HepG2 (cell line): ENCODE measurements around the gene GNAI2. TPM values are rescaled to one million over a fixed set of nuclear protein-coding genes. Genes with fewer than 3 reads are reported as not detected.

ENCODE experiments used
- BRCA1 ChIP-seq: sonication (generic); formaldehyde crosslinking; IDR thresholded peaks from 2 replicates; pipeline ENCODE4 v1.4.0; 2020; ENCODE audit warnings: missing genetic modification reagents
- BRF2 ChIP-seq: sonication (generic); formaldehyde crosslinking; IDR thresholded peaks from 2 replicates; pipeline ENCODE4 v1.8.1; 2022; ENCODE audit warnings: mild to moderate bottlenecking, missing genetic modification reagents
- FIP1L1 ChIP-seq: fragments of 200-400 bp; formaldehyde crosslinking; IDR thresholded peaks from 2 replicates; pipeline ENCODE4 v1.6.1; 2018; ENCODE audit warnings: low read depth, mild to moderate bottlenecking, low read length, moderate library complexity, borderline replicate concordance; ENCODE audit not compliant: insufficient read depth
- MBNL3 ChIP-seq: fragments of 250-450 bp; sonication (Bioruptor Pico); conservative IDR thresholded peaks from 2 replicates; pipeline ENCODE4 v1.8.0; 2022; ENCODE audit warnings: mild to moderate bottlenecking, inconsistent platforms
- MTA3 ChIP-seq: sonication (generic); formaldehyde crosslinking; IDR thresholded peaks from 2 replicates; pipeline ENCODE4 v1.4.0; 2020; ENCODE audit warnings: missing genetic modification reagents
- NFKB2 ChIP-seq: sonication (generic); formaldehyde crosslinking; IDR thresholded peaks from 2 replicates; pipeline ENCODE4 v1.4.0; 2020; ENCODE audit warnings: missing genetic modification reagents, borderline replicate concordance
- PLSCR1 ChIP-seq: sonication (generic); formaldehyde crosslinking; IDR thresholded peaks from 2 replicates; pipeline ENCODE4 v1.5.0; 2020; ENCODE audit warnings: missing genetic modification reagents, mild to moderate bottlenecking, borderline replicate concordance
- REL ChIP-seq: sonication (generic); formaldehyde crosslinking; conservative IDR thresholded peaks from 2 replicates; pipeline ENCODE4 v1.8.0; 2022; ENCODE audit warnings: mild to moderate bottlenecking, missing genetic modification reagents, moderate library complexity
- ZBTB7A ChIP-seq: sonication (generic); formaldehyde crosslinking; IDR thresholded peaks from 2 replicates; pipeline ENCODE4 v1.8.0; 2022; ENCODE audit warnings: mild to moderate bottlenecking, missing genetic modification reagents
- ZNF256 ChIP-seq: sonication (generic); formaldehyde crosslinking; conservative IDR thresholded peaks from 2 replicates; pipeline ENCODE4 v1.4.0; 2020; ENCODE audit warnings: missing genetic modification reagents
- ZNF30 ChIP-seq: sonication (generic); formaldehyde crosslinking; IDR thresholded peaks from 2 replicates; pipeline ENCODE4 v1.5.0; 2020; ENCODE audit warnings: mild to moderate bottlenecking, missing genetic modification reagents
- ZNF318 ChIP-seq: sonication (generic); formaldehyde crosslinking; IDR thresholded peaks from 2 replicates; pipeline ENCODE4 v1.4.0; 2020; ENCODE audit warnings: mild to moderate bottlenecking, missing genetic modification reagents
- ZNF337 ChIP-seq: sonication (generic); formaldehyde crosslinking; IDR thresholded peaks from 2 replicates; pipeline ENCODE4 v1.5.1; 2020; ENCODE audit warnings: missing genetic modification reagents, low read depth, mild to moderate bottlenecking, borderline replicate concordance
- ZNF432 ChIP-seq: sonication (generic); formaldehyde crosslinking; IDR thresholded peaks from 2 replicates; pipeline ENCODE4 v1.5.0; 2020; ENCODE audit warnings: missing genetic modification reagents, mild to moderate bottlenecking, borderline replicate concordance
- ZNF563 ChIP-seq: sonication (generic); formaldehyde crosslinking; IDR thresholded peaks from 2 replicates; pipeline ENCODE4 v1.8.0; 2022; ENCODE audit warnings: mild to moderate bottlenecking, moderate library complexity, missing genetic modification reagents
- ZNF720 ChIP-seq: sonication (generic); formaldehyde crosslinking; IDR thresholded peaks from 2 replicates; pipeline ENCODE4 v1.4.0; 2020; ENCODE audit warnings: missing genetic modification reagents
- ZNF746 ChIP-seq: sonication (generic); formaldehyde crosslinking; IDR thresholded peaks from 2 replicates; pipeline ENCODE4 v1.8.0; 2022; ENCODE audit warnings: mild to moderate bottlenecking, missing genetic modification reagents
- polyA plus RNA-seq, 8 experiments: library from polyadenylated mRNA; depleted of rRNA in 3 of 8; stranded (reverse) in 7 of 8; unstranded in 1 of 8; fragments of >200 nt; fragmentation: Illumina TruSeq in 4 of 8; extraction: Trizol in 4 of 8; gene quantifications; 2 replicates each; pipeline versions ENCODE4 v1.2.1 to v1.2.3, GENCODE V29; 2011 to 2016; ENCODE audit warnings: low read depth in 4 of 8, missing spikeins in 1 of 8, mixed read lengths in 1 of 8; ENCODE audit not compliant: insufficient read depth in 1 of 8
- total RNA-seq, 5 experiments: library from RNA; depleted of rRNA; stranded (reverse); fragments of >200 nt; fragmentation: Illumina TruSeq; extraction: Trizol; gene quantifications; 2 replicates each; pipeline ENCODE4 v1.2.3, GENCODE V29; 2016; ENCODE audit warnings: low read depth in 1 of 5
- TF ChIP-seq, protein P1 (sequence below): sonication (generic); formaldehyde crosslinking; IDR thresholded peaks from 2 replicates; pipeline ENCODE4 v1.4.0; 2020; ENCODE audit warnings: mild to moderate bottlenecking, missing genetic modification reagents
- TF ChIP-seq, protein P2 (sequence below): sonication (generic); formaldehyde crosslinking; IDR thresholded peaks from 2 replicates; pipeline ENCODE4 v1.4.0; 2020; ENCODE audit warnings: missing genetic modification reagents

GNAI2 gene
- total and polyA plus RNA-seq, 2 of the 13 experiments (the other 11 are each of a cell fraction or from before 2014, with no cell fraction given) = 51.1 to 66.2 TPM

- TF ChIP-seq, protein P1, sequence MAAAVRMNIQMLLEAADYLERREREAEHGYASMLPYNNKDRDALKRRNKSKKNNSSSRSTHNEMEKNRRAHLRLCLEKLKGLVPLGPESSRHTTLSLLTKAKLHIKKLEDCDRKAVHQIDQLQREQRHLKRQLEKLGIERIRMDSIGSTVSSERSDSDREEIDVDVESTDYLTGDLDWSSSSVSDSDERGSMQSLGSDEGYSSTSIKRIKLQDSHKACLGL (CRISPR knock-in tag) = no peak
- TF ChIP-seq BRCA1 (CRISPR knock-in tag) = no peak
- TF ChIP-seq ZNF563 (CRISPR knock-in tag) = peak; percentile 79
- TF ChIP-seq, protein P2, sequence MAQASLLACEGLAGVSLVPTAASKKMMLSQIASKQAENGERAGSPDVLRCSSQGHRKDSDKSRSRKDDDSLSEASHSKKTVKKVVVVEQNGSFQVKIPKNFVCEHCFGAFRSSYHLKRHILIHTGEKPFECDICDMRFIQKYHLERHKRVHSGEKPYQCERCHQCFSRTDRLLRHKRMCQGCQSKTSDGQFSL = no peak
- TF ChIP-seq ZNF30 (CRISPR knock-in tag) = no peak
- no peak for TF ChIP-seq ZNF746
- TF ChIP-seq PLSCR1 (CRISPR knock-in tag) = no peak
- TF ChIP-seq ZBTB7A (CRISPR knock-in tag) = no peak
- no peak for TF ChIP-seq REL
- TF ChIP-seq NFKB2 (CRISPR knock-in tag) = no peak
- no peak for TF ChIP-seq ZNF256 (CRISPR knock-in tag)
- TF ChIP-seq BRF2 (CRISPR knock-in tag) = no peak
- no peak for TF ChIP-seq ZNF318 (CRISPR knock-in tag)
- no peak for TF ChIP-seq MBNL3
- no peak for TF ChIP-seq ZNF720 (CRISPR knock-in tag)
- no peak for TF ChIP-seq FIP1L1
- TF ChIP-seq MTA3 (CRISPR knock-in tag) = no peak
- TF ChIP-seq ZNF432 = no peak
- no peak for TF ChIP-seq ZNF337
Observed at GRCh38 chr3:50235716-50236483, at the start of gene GNAI2 (continued).
